Measurements from ENCODE around the gene ZNF511.
A peak's percentile ranks its signal among the peaks of the same experiment; 100 is the strongest.

ZNF511 gene

GRCh38 chr10:133274751-133275683 is 33.7 kb upstream of the ZNF511 start:
- peak; percentile 80 for DNase-seq (ENCODE audit: low read depth)

GRCh38 chr10:133275684-133276092 is 33.0 kb upstream of the ZNF511 start:
- no peak for DNase-seq (ENCODE audit: low read depth)

GRCh38 chr10:133276100-133276434 is 32.6 kb upstream of the ZNF511 start:
- DNase-seq (ENCODE audit: low read depth), result no peak

GRCh38 chr10:133276435-133277201 is 32.1 kb upstream of the ZNF511 start, which contains the start of gene ADAM8:
ADAM8 (minus strand) TSS chr10:133276868; CDS start chr10:133276817, 51 bp downstream.
- peak; percentile 57 for DNase-seq (ENCODE audit: low read depth)

GRCh38 chr10:133277277-133277992 is 31.3 kb upstream of the ZNF511 start:
- no peak for DNase-seq (ENCODE audit: low read depth)

- DNase-seq (ENCODE audit: low read depth), result no peak
Observed at GRCh38 chr10:133277993-133278576, 30.6 kb upstream of the ZNF511 start.

GRCh38 chr10:133278577-133279265 is 30.0 kb upstream of the ZNF511 start:
- DNase-seq (ENCODE audit: low read depth), result no peak

GRCh38 chr10:133279326-133280226 is 29.1 kb upstream of the ZNF511 start:
- no peak for DNase-seq (ENCODE audit: low read depth)

GRCh38 chr10:133280391-133281059 is 28.2 kb upstream of the ZNF511 start:
- DNase-seq (ENCODE audit: low read depth), result no peak

GRCh38 chr10:133281084-133281483 is 27.6 kb upstream of the ZNF511 start:
- no peak for DNase-seq (ENCODE audit: low read depth)

GRCh38 chr10:133281628-133282372 is 26.9 kb upstream of the ZNF511 start:
- DNase-seq (ENCODE audit: low read depth), result no peak

- no peak for DNase-seq (ENCODE audit: low read depth)
Observed at GRCh38 chr10:133282846-133283390, 25.8 kb upstream of the ZNF511 start.

- DNase-seq (ENCODE audit: low read depth), result no peak
Observed at GRCh38 chr10:133283931-133284330, 24.8 kb upstream of the ZNF511 start.

GRCh38 chr10:133285217-133285616 is 23.5 kb upstream of the ZNF511 start:
- no peak for DNase-seq (ENCODE audit: low read depth)

GRCh38 chr10:133286366-133286765 is 22.3 kb upstream of the ZNF511 start:
- DNase-seq (ENCODE audit: low read depth), result no peak

GRCh38 chr10:133287832-133288500 is 20.7 kb upstream of the ZNF511 start:
- no peak for DNase-seq (ENCODE audit: low read depth)

- DNase-seq (ENCODE audit: low read depth), result no peak
Observed at GRCh38 chr10:133289761-133290160, 19.0 kb upstream of the ZNF511 start.

Data from T follicular helper cell (primary cell).